ENCODE data around the gene NBEAL1.
"Not testable (repeated sequence)": the region's sequence is repeated elsewhere in the genome, so short reads cannot be mapped to it uniquely, and the experiment has no call there.

Gene NBEAL1

GRCh38 chr2:203062126-203062525 is 47.5 kb downstream of the NBEAL1 start:
- Histone ChIP-seq H3K27ac (ENCODE audit: poor library complexity, severe bottlenecking) (no peak overlapping the region), H3K4me3 (ENCODE audit: severe bottlenecking) (no peak overlapping the region), H3K27me3 (ENCODE audit: insufficient read depth, poor library complexity, severe bottlenecking) (no peaks in the 10 kb centered on the region), H3K9me3 (ENCODE audit: severe bottlenecking) (no peaks in the 10 kb centered on the region), H3K36me3 (ENCODE audit: low read depth) (peaks cover 61% of the 10 kb centered on the region), H3K4me1 (ENCODE audit: insufficient read depth, poor library complexity, severe bottlenecking) (no peaks in the 10 kb centered on the region)
- DNase-seq (ENCODE audit: low spot score) = no peak
- no peak for ATAC-seq (ENCODE audit: low read depth)
- TF ChIP-seq CTCF (IDR thresholded peaks at IDR 0.05; ENCODE audit: poor library complexity, severe bottlenecking) = no peak

GRCh38 chr2:203066519-203067091 is 51.9 kb downstream of the NBEAL1 start:
- DNase-seq (ENCODE audit: low spot score); H3K27ac ChIP-seq (ENCODE audit: poor library complexity, severe bottlenecking); H3K4me1 ChIP-seq (ENCODE audit: insufficient read depth, poor library complexity, severe bottlenecking); H3K9me3 ChIP-seq (ENCODE audit: severe bottlenecking); ATAC-seq (ENCODE audit: low read depth); H3K4me3 ChIP-seq (ENCODE audit: severe bottlenecking); H3K27me3 ChIP-seq (ENCODE audit: insufficient read depth, poor library complexity, severe bottlenecking): not testable (repeated sequence)
- peaks cover 41% of the 10 kb centered on the region for H3K36me3 ChIP-seq (ENCODE audit: low read depth)

GRCh38 chr2:203070701-203071100 is 56.0 kb downstream of the NBEAL1 start:
- no peak for ATAC-seq (ENCODE audit: low read depth)
- no peak for TF ChIP-seq CTCF (IDR thresholded peaks at IDR 0.05; ENCODE audit: poor library complexity, severe bottlenecking)
- Histone ChIP-seq H3K9me3 (ENCODE audit: severe bottlenecking) (no peaks in the 10 kb centered on the region), H3K36me3 (ENCODE audit: low read depth) (peaks cover 27% of the 10 kb centered on the region), H3K27ac (ENCODE audit: poor library complexity, severe bottlenecking) (no peak overlapping the region), H3K27me3 (ENCODE audit: insufficient read depth, poor library complexity, severe bottlenecking) (no peaks in the 10 kb centered on the region), H3K4me1 (ENCODE audit: insufficient read depth, poor library complexity, severe bottlenecking) (no peaks in the 10 kb centered on the region), H3K4me3 (ENCODE audit: severe bottlenecking) (no peak overlapping the region)
- DNase-seq (ENCODE audit: low spot score) = no peak

- peaks cover 27% of the 10 kb centered on the region for H3K36me3 ChIP-seq (ENCODE audit: low read depth)
- no peak overlapping the region for H3K4me3 ChIP-seq (ENCODE audit: severe bottlenecking)
- no peak overlapping the region for H3K27ac ChIP-seq (ENCODE audit: poor library complexity, severe bottlenecking)
- DNase-seq (ENCODE audit: low spot score) (no peak), ATAC-seq (ENCODE audit: low read depth) (no peak)
- no peak for TF ChIP-seq CTCF (IDR thresholded peaks at IDR 0.05; ENCODE audit: poor library complexity, severe bottlenecking)
- H3K27me3 ChIP-seq (ENCODE audit: insufficient read depth, poor library complexity, severe bottlenecking) = no peaks in the 10 kb centered on the region
- no peaks in the 10 kb centered on the region for H3K9me3 ChIP-seq (ENCODE audit: severe bottlenecking)
- H3K4me1 ChIP-seq (ENCODE audit: insufficient read depth, poor library complexity, severe bottlenecking) = no peaks in the 10 kb centered on the region
Observed at GRCh38 chr2:203071148-203071547, 56.5 kb downstream of the NBEAL1 start.

GRCh38 chr2:203072371-203072770 is 57.7 kb downstream of the NBEAL1 start:
- Histone ChIP-seq H3K27ac (ENCODE audit: poor library complexity, severe bottlenecking) (no peak overlapping the region), H3K4me3 (ENCODE audit: severe bottlenecking) (no peak overlapping the region), H3K36me3 (ENCODE audit: low read depth) (peaks cover 30% of the 10 kb centered on the region), H3K27me3 (ENCODE audit: insufficient read depth, poor library complexity, severe bottlenecking) (no peaks in the 10 kb centered on the region), H3K9me3 (ENCODE audit: severe bottlenecking) (no peaks in the 10 kb centered on the region), H3K4me1 (ENCODE audit: insufficient read depth, poor library complexity, severe bottlenecking) (peaks cover 1% of the 10 kb centered on the region)
- DNase-seq (ENCODE audit: low spot score) (no peak), ATAC-seq (ENCODE audit: low read depth) (no peak)
- no peak for TF ChIP-seq CTCF (IDR thresholded peaks at IDR 0.05; ENCODE audit: poor library complexity, severe bottlenecking)

Data from RWPE2 (cell line).